Mammary epithelial cell (primary cell): ENCODE results near the gene FIBCD1.

Experiments
- EZH2 ChIP-seq: IDR thresholded peaks from 2 replicates; pipeline ENCODE4 v1.6.1; 2012; ENCODE audit warnings: low read length, inconsistent platforms, borderline replicate concordance
- TF ChIP-seq, protein P1 (sequence below), 2 donors: IDR thresholded peaks in 1 of 2; conservative IDR thresholded peaks in 1 of 2; 2 replicates each; pipeline ENCODE4 v1.5.1; 2011 to 2012; ENCODE audit warnings: inconsistent platforms in 2 of 2, low read length in 2 of 2, mild to moderate bottlenecking in 2 of 2, control low read depth in 1 of 2, low read depth in 1 of 2; ENCODE audit not compliant: insufficient read depth in 1 of 2; ENCODE audit errors: extremely low read depth in 1 of 2

GRCh38 chr9:130899051-130899748 is 39.8 kb downstream of the FIBCD1 start:
- TF ChIP-seq, protein P1, sequence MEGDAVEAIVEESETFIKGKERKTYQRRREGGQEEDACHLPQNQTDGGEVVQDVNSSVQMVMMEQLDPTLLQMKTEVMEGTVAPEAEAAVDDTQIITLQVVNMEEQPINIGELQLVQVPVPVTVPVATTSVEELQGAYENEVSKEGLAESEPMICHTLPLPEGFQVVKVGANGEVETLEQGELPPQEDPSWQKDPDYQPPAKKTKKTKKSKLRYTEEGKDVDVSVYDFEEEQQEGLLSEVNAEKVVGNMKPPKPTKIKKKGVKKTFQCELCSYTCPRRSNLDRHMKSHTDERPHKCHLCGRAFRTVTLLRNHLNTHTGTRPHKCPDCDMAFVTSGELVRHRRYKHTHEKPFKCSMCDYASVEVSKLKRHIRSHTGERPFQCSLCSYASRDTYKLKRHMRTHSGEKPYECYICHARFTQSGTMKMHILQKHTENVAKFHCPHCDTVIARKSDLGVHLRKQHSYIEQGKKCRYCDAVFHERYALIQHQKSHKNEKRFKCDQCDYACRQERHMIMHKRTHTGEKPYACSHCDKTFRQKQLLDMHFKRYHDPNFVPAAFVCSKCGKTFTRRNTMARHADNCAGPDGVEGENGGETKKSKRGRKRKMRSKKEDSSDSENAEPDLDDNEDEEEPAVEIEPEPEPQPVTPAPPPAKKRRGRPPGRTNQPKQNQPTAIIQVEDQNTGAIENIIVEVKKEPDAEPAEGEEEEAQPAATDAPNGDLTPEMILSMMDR (conservative IDR thresholded peaks at IDR 0.05 in 1 of 2, IDR thresholded peaks at IDR 0.05 in 1 of 2; ENCODE audit: extremely low read depth in 1 of 2, insufficient read depth in 1 of 2, low read depth in 1 of 2, low read length in 2 of 2): no peak
- no peak for TF ChIP-seq EZH2
